Activated T-helper 1 cell treated with Interleukin-2 at 50 U/mL for 16 hours (primary cell): Measurements from ENCODE around the gene MEX3B.
"Not testable (repeated sequence)": the region's sequence is repeated elsewhere in the genome, so short reads cannot be mapped to it uniquely, and the experiment has no call there.

Experiments
- DNase-seq: peaks from one replicate; pipeline ENCODE4 v3.0.0-alpha.2; 2020; ENCODE audit warnings: low read depth

MEX3B gene

GRCh38 chr15:82005239-82005638, 40.6 kb downstream of the MEX3B start:
- no peak for DNase-seq

DNA sequence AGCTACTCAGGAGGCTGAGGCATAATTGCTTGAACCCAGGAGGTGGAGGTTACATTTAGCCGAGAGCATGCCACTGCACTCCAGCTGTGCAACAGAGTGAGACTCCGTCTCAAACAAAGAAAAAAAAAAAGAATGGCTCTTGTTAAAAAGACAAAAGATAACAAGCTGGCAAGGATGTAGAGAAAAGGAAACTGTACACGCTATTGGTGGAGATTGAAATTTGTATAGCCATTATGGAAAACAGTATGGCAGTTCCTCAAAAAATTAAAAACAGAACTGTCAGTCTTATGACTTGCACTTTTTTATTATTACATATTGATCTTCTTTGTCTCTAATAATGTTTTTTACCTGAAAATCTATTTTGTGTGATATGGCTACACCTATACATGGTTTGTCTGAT, 41.9 kb downstream of the MEX3B start:
- DNase-seq = no peak

DNA sequence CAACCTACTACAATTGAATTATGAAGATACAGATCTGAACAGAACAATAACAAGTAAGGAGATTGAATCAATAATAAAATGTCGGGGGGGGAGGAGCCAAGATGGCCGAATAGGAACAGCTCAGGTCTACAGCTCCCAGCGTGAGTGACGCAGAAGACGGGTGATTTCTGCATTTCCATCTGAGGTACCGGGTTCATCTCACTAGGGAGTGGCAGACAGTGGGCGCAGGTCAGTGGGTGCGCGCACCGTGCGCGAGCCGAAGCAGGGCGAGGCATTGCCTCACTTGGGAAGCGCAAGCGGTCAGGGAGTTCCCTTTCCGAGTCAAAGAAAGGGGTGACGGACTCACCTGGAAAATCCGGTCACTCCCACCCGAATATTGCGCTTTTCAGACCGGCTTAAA, 50.7 kb downstream of the MEX3B start:
- not testable (repeated sequence) for DNase-seq

DNA sequence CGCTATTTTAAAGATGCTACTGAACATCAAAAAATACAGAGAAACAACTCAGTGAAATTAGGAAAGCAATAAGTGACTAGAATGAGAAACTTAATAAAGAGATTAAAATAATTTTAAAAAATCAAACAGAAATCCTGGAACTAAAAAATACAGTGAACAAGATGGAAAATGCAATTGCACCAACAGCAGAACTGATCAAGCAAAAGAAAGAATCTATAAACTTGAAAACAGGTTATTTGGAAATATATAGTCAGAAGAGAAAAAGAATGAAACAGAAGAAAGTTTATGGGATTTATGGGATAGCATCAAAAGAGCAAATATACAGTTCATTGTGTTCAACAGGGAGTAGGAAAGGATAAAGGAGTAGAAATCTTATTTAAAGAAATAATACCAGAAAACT, 53.3 kb downstream of the MEX3B start:
- no peak for DNase-seq
